K562 (cell line): Measurements from ENCODE around the gene PRPF8. TPM values are rescaled to one million over a fixed set of nuclear protein-coding genes. Genes with fewer than 3 reads are reported as not detected.

Experiments used
- BCOR ChIP-seq: fragments of 450-650 bp; IDR thresholded peaks from 2 replicates; pipeline ENCODE4 v1.6.1; 2016
- BMI1 ChIP-seq: fragments of 150-350 bp; IDR thresholded peaks from 2 replicates; pipeline ENCODE4 v1.6.1; 2014; ENCODE audit warnings: low read length
- CHD2 ChIP-seq: IDR thresholded peaks from 2 replicates; pipeline ENCODE4 v1.6.1; 2011; ENCODE audit warnings: low read depth, low read length
- ELF1 ChIP-seq: fragments of 200-800 bp; sonication (Bioruptor generic); IDR thresholded peaks from 2 replicates; pipeline ENCODE4 v1.6.1; 2016; ENCODE audit warnings: missing genetic modification characterization, missing compliant biosample characterization
- ETS2 ChIP-seq: IDR thresholded peaks from 2 replicates; pipeline ENCODE4 v1.6.1; 2016; ENCODE audit warnings: borderline replicate concordance, missing genetic modification characterization, mild to moderate bottlenecking, moderate library complexity, missing compliant biosample characterization; ENCODE audit not compliant: poor library complexity, severe bottlenecking
- GTF2F1 ChIP-seq: IDR thresholded peaks from 2 replicates; pipeline ENCODE4 v1.6.1; 2011; ENCODE audit warnings: low read depth, low read length, improper control_type of control experiment
- IRF9 ChIP-seq: fragments of 450-650 bp; IDR thresholded peaks from 2 replicates; pipeline ENCODE4 v1.6.1; 2016; ENCODE audit warnings: missing biosample characterization, missing genetic modification characterization
- MAX ChIP-seq: sonication (generic); formaldehyde crosslinking; IDR thresholded peaks from 2 replicates; pipeline ENCODE4 v1.9.0; 2022; ENCODE audit warnings: mild to moderate bottlenecking, missing genetic modification reagents
- MECOM ChIP-seq: fragments of 250-450 bp; sonication (Bioruptor Pico); IDR thresholded peaks from 2 replicates; pipeline ENCODE4 v1.8.0; 2022; ENCODE audit warnings: inconsistent platforms
- MIER1 ChIP-seq: fragments of 450-650 bp; IDR thresholded peaks from 2 replicates; pipeline ENCODE4 v1.6.1; 2016; ENCODE audit warnings: antibody characterized with exemption, mild to moderate bottlenecking, low read depth
- NBN ChIP-seq: fragments of 450-650 bp; IDR thresholded peaks from 2 replicates; pipeline ENCODE4 v1.6.1; 2016; ENCODE audit warnings: low read depth, mild to moderate bottlenecking
- NFIC ChIP-seq: fragments of 450-650 bp; IDR thresholded peaks from 2 replicates; pipeline ENCODE4 v1.6.1; 2017; ENCODE audit warnings: mild to moderate bottlenecking, inconsistent platforms
- NR2F6 ChIP-seq: fragments of 450-650 bp; formaldehyde crosslinking; IDR thresholded peaks from 2 replicates; pipeline ENCODE4 v1.4.0; 2020; ENCODE audit warnings: mild to moderate bottlenecking
- NR3C1 ChIP-seq: sonication (generic); formaldehyde crosslinking; IDR thresholded peaks from 2 replicates; pipeline ENCODE4 v1.8.1; 2022; ENCODE audit warnings: missing genetic modification reagents
- POLR2B ChIP-seq: fragments of 450-650 bp; IDR thresholded peaks from 2 replicates; pipeline ENCODE4 v1.6.1; 2018; ENCODE audit warnings: low read depth; ENCODE audit not compliant: partially characterized antibody
- POLR3A ChIP-seq: IDR thresholded peaks from 2 replicates; pipeline ENCODE4 v1.6.1; 2011; ENCODE audit warnings: borderline replicate concordance, mild to moderate bottlenecking, moderate library complexity; ENCODE audit not compliant: insufficient read length, insufficient read depth; ENCODE audit errors: extremely low read depth
- SIX5 ChIP-seq, 2 experiments: IDR thresholded peaks; 2 replicates each; pipeline ENCODE4 v1.6.1; 2011; ENCODE audit warnings: low read length in 2 of 2, borderline replicate concordance in 1 of 2, low read depth in 1 of 2, mild to moderate bottlenecking in 1 of 2, moderate library complexity in 1 of 2; ENCODE audit not compliant: insufficient read depth in 1 of 2
- SMAD4 ChIP-seq: fragments of 250-450 bp; sonication (Bioruptor Pico); conservative IDR thresholded peaks from 2 replicates; pipeline ENCODE4 v1.8.0; 2021; ENCODE audit warnings: inconsistent platforms, mild to moderate bottlenecking, moderate library complexity
- TEAD1 ChIP-seq, 2 experiments: fragments of 450-650 bp in 1 of 2; sonication (generic) in 1 of 2; formaldehyde crosslinking; IDR thresholded peaks; 2 replicates each; pipeline versions ENCODE4 v1.4.0 to v1.8.0; 2020 to 2022; ENCODE audit warnings: mild to moderate bottlenecking in 2 of 2, missing genetic modification reagents in 1 of 2
- THRAP3 ChIP-seq: fragments of 450-650 bp; IDR thresholded peaks from 2 replicates; pipeline ENCODE4 v1.6.1; 2016; ENCODE audit warnings: mild to moderate bottlenecking, inconsistent platforms, borderline replicate concordance
- TRIM25 ChIP-seq: fragments of 450-650 bp; IDR thresholded peaks from 2 replicates; pipeline ENCODE4 v1.7.0; 2016; ENCODE audit warnings: borderline replicate concordance
- WHSC1 ChIP-seq: IDR thresholded peaks from one replicate; pipeline ENCODE4 v1.6.1; 2012; ENCODE audit warnings: low read length, control low read depth, inconsistent platforms
- ZNF668 ChIP-seq: fragments of 250-450 bp; sonication (Bioruptor Pico); IDR thresholded peaks from 2 replicates; pipeline ENCODE4 v1.8.0; 2022; ENCODE audit warnings: mild to moderate bottlenecking, inconsistent platforms
- ZNF766 ChIP-seq: fragments of 200-800 bp; sonication (Bioruptor generic); conservative IDR thresholded peaks from 2 replicates; pipeline ENCODE4 v1.6.1; 2016; ENCODE audit warnings: missing genetic modification characterization, missing compliant biosample characterization
- polyA plus RNA-seq, 8 experiments: library from polyadenylated mRNA; depleted of rRNA in 4 of 8; stranded (reverse) in 5 of 8; unstranded in 3 of 8; fragments of >200 nt; fragmentation: Nextera tagmentation in 2 of 8; fragmentation: Illumina TruSeq in 1 of 8; extraction: Ambion mirVana in 2 of 8; extraction: Trizol in 1 of 8; gene quantifications; 2 replicates each; pipeline versions ENCODE4 v1.2.1 to v1.2.3, GENCODE V29; 2011 to 2014; ENCODE audit warnings: inconsistent platforms in 1 of 8, missing spikeins in 1 of 8
- total RNA-seq, 7 experiments: library from RNA; depleted of rRNA in 6 of 7; stranded (reverse); fragments of >200 nt in 6 of 7; fragmentation: Illumina TruSeq in 2 of 7; extraction: Trizol in 2 of 7; gene quantifications; 2 replicates each; pipeline versions ENCODE4 v1.2.1 to v1.2.3, GENCODE V29; 2011 to 2021; ENCODE audit warnings: low replicate concordance in 1 of 7

The PRPF8 gene
- total and polyA plus RNA-seq, 9 of the 15 experiments (the other 6 are each of a cell fraction or from before 2014, with no cell fraction given): 64.3 to 294 (median 85.9) TPM

- TF ChIP-seq ZNF766 (CRISPR knock-in tag): no peak
- TF ChIP-seq WHSC1: no peak
- TF ChIP-seq CHD2: no peak
- no peak for TF ChIP-seq ZNF668 (CRISPR knock-in tag)
- TF ChIP-seq IRF9 (tag): no peak
- TF ChIP-seq SIX5 (IDR thresholded peaks at IDR 0.05; ENCODE audit: borderline replicate concordance in 1 of 2, insufficient read depth in 1 of 2, low read depth in 1 of 2, low read length in 2 of 2): no peak
- no peak for TF ChIP-seq THRAP3
- TF ChIP-seq ETS2 (tag): no peak
- no peak for TF ChIP-seq POLR2B
- no peak for TF ChIP-seq BMI1
- 0 out of 2 replicates have a peak, but pooled peaks have one; percentile 19 for TF ChIP-seq SMAD4 (CRISPR knock-in tag)
- TF ChIP-seq MECOM: no peak
- TF ChIP-seq NR3C1: no peak
- TF ChIP-seq GTF2F1: no peak
- no peak for TF ChIP-seq TEAD1 (CRISPR knock-in tag; IDR thresholded peaks at IDR 0.05)
- peak; percentile 55; the same call in 1 of the 2 replicates for TF ChIP-seq NFIC
- TF ChIP-seq TRIM25: no peak
- no peak for TF ChIP-seq BCOR
- TF ChIP-seq POLR3A: no peak
- no peak for TF ChIP-seq MIER1
- TF ChIP-seq ELF1 (tag): no peak
- TF ChIP-seq NBN: no peak
- TF ChIP-seq NR2F6 (CRISPR knock-in tag): no peak
- peak; percentile 46; the same call in 1 of the 2 replicates for TF ChIP-seq MAX (CRISPR knock-in tag)
Measured at GRCh38 chr17:1714980-1715802, 30.5 kb upstream of the PRPF8 start (continued).
